WTC11 (cell line): Measurements from ENCODE around the gene COL5A1. TPM values are rescaled to one million over a fixed set of nuclear protein-coding genes. Genes with fewer than 3 reads are reported as not detected.

Experiments used
- ATAC-seq: fragments of 200-7000 bp; cut with Tn5 transposase; 2 replicates; pipeline ENCODE4 v1.10.0; 2021; ENCODE audit warnings: mild to moderate bottlenecking, moderate library complexity
- CTCF ChIA-PET: fragments of 300-600 bp; sonication (Branson Sonifier 250); formaldehyde crosslinking; loops from one replicate; lab custom pipeline; 2021; ENCODE audit warnings: antibody characterized with exemption; lab: Charles Lee
- POLR2A ChIA-PET: fragments of 350-600 bp; sonication (Branson Sonifier 250); formaldehyde crosslinking; loops from one replicate; lab custom pipeline; 2021; ENCODE audit warnings: antibody characterized with exemption; lab: Charles Lee
- DNase-seq: peaks from one replicate; pipeline ENCODE4 v3.0.0; 2021; ENCODE audit warnings: low spot score
- H3K27ac Mint-ChIP-seq: 2 replicates; pipeline ENCODE4 v1.8.0; 2021; ENCODE audit warnings: mixed read lengths
- H3K27me3 Mint-ChIP-seq: 2 replicates; pipeline ENCODE4 v1.8.0; 2021; ENCODE audit warnings: low read depth, mild to moderate bottlenecking, moderate library complexity, mixed read lengths
- H3K36me3 Mint-ChIP-seq: 2 replicates; pipeline ENCODE4 v1.8.0; 2021; ENCODE audit warnings: mixed read lengths
- H3K4me1 Mint-ChIP-seq: 2 replicates; pipeline ENCODE4 v1.8.0; 2022; ENCODE audit warnings: mixed read lengths
- H3K4me3 Mint-ChIP-seq: 2 replicates; pipeline ENCODE4 v1.8.0; 2021; ENCODE audit warnings: mild to moderate bottlenecking, moderate library complexity, mixed read lengths
- H3K9me3 Mint-ChIP-seq: 2 replicates; pipeline ENCODE4 v1.8.0; 2021; ENCODE audit warnings: mixed read lengths
- FOXJ3 ChIP-seq: sonication (generic); formaldehyde crosslinking; IDR thresholded peaks from 2 replicates; pipeline ENCODE4 v1.9.0; 2021; ENCODE audit warnings: missing genetic modification reagents, mild to moderate bottlenecking, borderline replicate concordance
- NFE2L1 ChIP-seq: sonication (generic); formaldehyde crosslinking; IDR thresholded peaks from 2 replicates; pipeline ENCODE4 v1.8.1; 2023; ENCODE audit warnings: missing genetic modification reagents
- NR3C1 ChIP-seq: sonication (generic); formaldehyde crosslinking; conservative IDR thresholded peaks from 2 replicates; pipeline ENCODE4 v1.8.1; 2023; ENCODE audit warnings: low read depth, mild to moderate bottlenecking, missing genetic modification reagents
- RORB ChIP-seq: fragments of 250-450 bp; sonication (Bioruptor Pico); IDR thresholded peaks from 2 replicates; pipeline ENCODE4 v1.9.0; 2021; ENCODE audit warnings: mild to moderate bottlenecking
- TCF7 ChIP-seq: sonication (generic); formaldehyde crosslinking; IDR thresholded peaks from 2 replicates; pipeline ENCODE4 v1.8.0; 2022; ENCODE audit warnings: mild to moderate bottlenecking, low read depth, missing genetic modification reagents, moderate library complexity
- ZNF121 ChIP-seq: sonication (generic); formaldehyde crosslinking; IDR thresholded peaks from 2 replicates; pipeline ENCODE4 v1.8.0; 2023; ENCODE audit warnings: missing genetic modification reagents
- ZNF232 ChIP-seq: sonication (generic); formaldehyde crosslinking; IDR thresholded peaks from 2 replicates; pipeline ENCODE4 v1.8.0; 2022; ENCODE audit warnings: mild to moderate bottlenecking, missing genetic modification reagents
- total RNA-seq: library from RNA; stranded (reverse); gene quantifications from 3 replicates; pipeline ENCODE4 v1.2.3, GENCODE V29; 2021
- TF ChIP-seq, protein P1 (sequence below): sonication (generic); formaldehyde crosslinking; IDR thresholded peaks from 2 replicates; pipeline ENCODE4 v1.8.0; 2023; ENCODE audit warnings: mild to moderate bottlenecking, missing genetic modification reagents
- TF ChIP-seq, protein P2 (sequence below): sonication (generic); formaldehyde crosslinking; IDR thresholded peaks from 2 replicates; pipeline ENCODE4 v1.8.1; 2023; ENCODE audit warnings: mild to moderate bottlenecking, missing genetic modification reagents
- TF ChIP-seq, protein P3 (sequence below): fragments of 250-450 bp; sonication (Bioruptor Pico); IDR thresholded peaks from 2 replicates; pipeline ENCODE4 v1.9.0; 2021; ENCODE audit warnings: mild to moderate bottlenecking
- TF ChIP-seq, protein P4 (sequence below): sonication (generic); formaldehyde crosslinking; IDR thresholded peaks from 2 replicates; pipeline ENCODE4 v1.8.0; 2023; ENCODE audit warnings: missing genetic modification reagents
- TF ChIP-seq, protein P5 (sequence below): sonication (generic); formaldehyde crosslinking; IDR thresholded peaks from 2 replicates; pipeline ENCODE4 v1.8.1; 2022; ENCODE audit warnings: mild to moderate bottlenecking, missing genetic modification reagents, moderate library complexity, borderline replicate concordance
- TF ChIP-seq, protein P6 (sequence below): fragments of 250-450 bp; sonication (Bioruptor Pico); IDR thresholded peaks from 2 replicates; pipeline ENCODE4 v1.9.0; 2021; ENCODE audit warnings: moderate library complexity, mild to moderate bottlenecking, inconsistent platforms, borderline replicate concordance
- TF ChIP-seq, protein P7 (sequence below): sonication (generic); formaldehyde crosslinking; IDR thresholded peaks from 2 replicates; pipeline ENCODE4 v1.8.1; 2023; ENCODE audit warnings: mild to moderate bottlenecking, missing genetic modification reagents, moderate library complexity
- TF ChIP-seq, protein P8 (sequence below): sonication (generic); formaldehyde crosslinking; conservative IDR thresholded peaks from 2 replicates; pipeline ENCODE4 v1.8.1; 2023; ENCODE audit warnings: mild to moderate bottlenecking, low read depth, missing genetic modification reagents, moderate library complexity
- TF ChIP-seq, protein P9 (sequence below): sonication (generic); formaldehyde crosslinking; IDR thresholded peaks from 2 replicates; pipeline ENCODE4 v1.8.0; 2023; ENCODE audit warnings: missing genetic modification reagents, mild to moderate bottlenecking, borderline replicate concordance
- TF ChIP-seq, protein P10 (sequence below): sonication (generic); formaldehyde crosslinking; IDR thresholded peaks from 2 replicates; pipeline ENCODE4 v1.8.1; 2022; ENCODE audit warnings: mild to moderate bottlenecking, moderate library complexity, missing genetic modification reagents

The COL5A1 gene
- total RNA-seq, 1 experiment from 2014 or later = 13.5 TPM

DNA sequence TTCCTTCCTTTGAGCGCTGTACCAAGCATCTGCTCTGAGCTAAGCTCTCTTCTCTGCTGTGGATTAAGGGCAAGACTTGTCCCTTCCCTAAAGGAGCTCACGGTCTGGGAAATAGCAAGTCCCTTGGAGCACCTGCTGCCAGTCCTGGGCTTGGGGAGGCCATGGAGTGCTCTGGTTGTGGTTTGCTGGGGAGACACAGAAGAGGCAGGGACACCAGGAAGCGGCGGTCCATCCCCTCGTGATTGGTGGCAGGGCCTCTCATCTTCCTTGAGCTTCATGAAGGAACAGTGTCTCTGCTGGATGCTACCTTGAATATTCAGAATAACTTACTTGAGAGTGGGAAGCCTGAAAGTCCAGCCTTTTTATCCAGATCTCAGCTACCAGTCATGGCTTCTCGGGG, 35.3 kb downstream of the COL5A1 start:
- Mint-ChIP-seq H3K9me3 (peaks cover 7% of the 10 kb centered on the region), H3K4me1 (0 out of 2 replicates have a peak, but pooled peaks cover 5% of the 10 kb centered on the region), H3K4me3 (no peak overlapping the region), H3K36me3 (no peaks in the 10 kb centered on the region), H3K27me3 (no peaks in the 10 kb centered on the region), H3K27ac (no peak overlapping the region)
- TF ChIP-seq, protein P1, sequence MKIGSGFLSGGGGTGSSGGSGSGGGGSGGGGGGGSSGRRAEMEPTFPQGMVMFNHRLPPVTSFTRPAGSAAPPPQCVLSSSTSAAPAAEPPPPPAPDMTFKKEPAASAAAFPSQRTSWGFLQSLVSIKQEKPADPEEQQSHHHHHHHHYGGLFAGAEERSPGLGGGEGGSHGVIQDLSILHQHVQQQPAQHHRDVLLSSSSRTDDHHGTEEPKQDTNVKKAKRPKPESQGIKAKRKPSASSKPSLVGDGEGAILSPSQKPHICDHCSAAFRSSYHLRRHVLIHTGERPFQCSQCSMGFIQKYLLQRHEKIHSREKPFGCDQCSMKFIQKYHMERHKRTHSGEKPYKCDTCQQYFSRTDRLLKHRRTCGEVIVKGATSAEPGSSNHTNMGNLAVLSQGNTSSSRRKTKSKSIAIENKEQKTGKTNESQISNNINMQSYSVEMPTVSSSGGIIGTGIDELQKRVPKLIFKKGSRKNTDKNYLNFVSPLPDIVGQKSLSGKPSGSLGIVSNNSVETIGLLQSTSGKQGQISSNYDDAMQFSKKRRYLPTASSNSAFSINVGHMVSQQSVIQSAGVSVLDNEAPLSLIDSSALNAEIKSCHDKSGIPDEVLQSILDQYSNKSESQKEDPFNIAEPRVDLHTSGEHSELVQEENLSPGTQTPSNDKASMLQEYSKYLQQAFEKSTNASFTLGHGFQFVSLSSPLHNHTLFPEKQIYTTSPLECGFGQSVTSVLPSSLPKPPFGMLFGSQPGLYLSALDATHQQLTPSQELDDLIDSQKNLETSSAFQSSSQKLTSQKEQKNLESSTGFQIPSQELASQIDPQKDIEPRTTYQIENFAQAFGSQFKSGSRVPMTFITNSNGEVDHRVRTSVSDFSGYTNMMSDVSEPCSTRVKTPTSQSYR (CRISPR knock-in tag) = no peak
- TF ChIP-seq, protein P2, sequence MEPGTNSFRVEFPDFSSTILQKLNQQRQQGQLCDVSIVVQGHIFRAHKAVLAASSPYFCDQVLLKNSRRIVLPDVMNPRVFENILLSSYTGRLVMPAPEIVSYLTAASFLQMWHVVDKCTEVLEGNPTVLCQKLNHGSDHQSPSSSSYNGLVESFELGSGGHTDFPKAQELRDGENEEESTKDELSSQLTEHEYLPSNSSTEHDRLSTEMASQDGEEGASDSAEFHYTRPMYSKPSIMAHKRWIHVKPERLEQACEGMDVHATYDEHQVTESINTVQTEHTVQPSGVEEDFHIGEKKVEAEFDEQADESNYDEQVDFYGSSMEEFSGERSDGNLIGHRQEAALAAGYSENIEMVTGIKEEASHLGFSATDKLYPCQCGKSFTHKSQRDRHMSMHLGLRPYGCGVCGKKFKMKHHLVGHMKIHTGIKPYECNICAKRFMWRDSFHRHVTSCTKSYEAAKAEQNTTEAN (CRISPR knock-in tag) = no peak
- TF ChIP-seq ZNF121 (no peak), ZNF232 (CRISPR knock-in tag) (no peak)
- TF ChIP-seq, protein P3, sequence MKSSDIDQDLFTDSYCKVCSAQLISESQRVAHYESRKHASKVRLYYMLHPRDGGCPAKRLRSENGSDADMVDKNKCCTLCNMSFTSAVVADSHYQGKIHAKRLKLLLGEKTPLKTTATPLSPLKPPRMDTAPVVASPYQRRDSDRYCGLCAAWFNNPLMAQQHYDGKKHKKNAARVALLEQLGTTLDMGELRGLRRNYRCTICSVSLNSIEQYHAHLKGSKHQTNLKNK (CRISPR knock-in tag) = no peak
- TF ChIP-seq, protein P4, sequence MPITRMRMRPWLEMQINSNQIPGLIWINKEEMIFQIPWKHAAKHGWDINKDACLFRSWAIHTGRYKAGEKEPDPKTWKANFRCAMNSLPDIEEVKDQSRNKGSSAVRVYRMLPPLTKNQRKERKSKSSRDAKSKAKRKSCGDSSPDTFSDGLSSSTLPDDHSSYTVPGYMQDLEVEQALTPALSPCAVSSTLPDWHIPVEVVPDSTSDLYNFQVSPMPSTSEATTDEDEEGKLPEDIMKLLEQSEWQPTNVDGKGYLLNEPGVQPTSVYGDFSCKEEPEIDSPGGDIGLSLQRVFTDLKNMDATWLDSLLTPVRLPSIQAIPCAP (CRISPR knock-in tag) = no peak
- TF ChIP-seq, protein P5, sequence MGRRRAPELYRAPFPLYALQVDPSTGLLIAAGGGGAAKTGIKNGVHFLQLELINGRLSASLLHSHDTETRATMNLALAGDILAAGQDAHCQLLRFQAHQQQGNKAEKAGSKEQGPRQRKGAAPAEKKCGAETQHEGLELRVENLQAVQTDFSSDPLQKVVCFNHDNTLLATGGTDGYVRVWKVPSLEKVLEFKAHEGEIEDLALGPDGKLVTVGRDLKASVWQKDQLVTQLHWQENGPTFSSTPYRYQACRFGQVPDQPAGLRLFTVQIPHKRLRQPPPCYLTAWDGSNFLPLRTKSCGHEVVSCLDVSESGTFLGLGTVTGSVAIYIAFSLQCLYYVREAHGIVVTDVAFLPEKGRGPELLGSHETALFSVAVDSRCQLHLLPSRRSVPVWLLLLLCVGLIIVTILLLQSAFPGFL (CRISPR knock-in tag) = no peak
- TF ChIP-seq, protein P6, sequence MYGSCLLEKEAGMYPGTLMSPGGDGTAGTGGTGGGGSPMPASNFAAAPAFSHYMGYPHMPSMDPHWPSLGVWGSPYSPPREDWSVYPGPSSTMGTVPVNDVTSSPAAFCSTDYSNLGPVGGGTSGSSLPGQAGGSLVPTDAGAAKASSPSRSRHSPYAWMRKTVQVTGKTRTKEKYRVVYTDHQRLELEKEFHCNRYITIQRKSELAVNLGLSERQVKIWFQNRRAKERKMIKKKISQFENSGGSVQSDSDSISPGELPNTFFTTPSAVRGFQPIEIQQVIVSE = no peak
- DNase-seq (no peak), ATAC-seq (no peak)
- ChIA-PET CTCF (interaction anchor here (0.5 to 1.5 kb wide), 3 partner anchors 14 to 58 kb away, joined by 3 to 4 read pairs (median 3); no protein-coding TSS in a partner anchor), POLR2A (no interaction called here)

DNA sequence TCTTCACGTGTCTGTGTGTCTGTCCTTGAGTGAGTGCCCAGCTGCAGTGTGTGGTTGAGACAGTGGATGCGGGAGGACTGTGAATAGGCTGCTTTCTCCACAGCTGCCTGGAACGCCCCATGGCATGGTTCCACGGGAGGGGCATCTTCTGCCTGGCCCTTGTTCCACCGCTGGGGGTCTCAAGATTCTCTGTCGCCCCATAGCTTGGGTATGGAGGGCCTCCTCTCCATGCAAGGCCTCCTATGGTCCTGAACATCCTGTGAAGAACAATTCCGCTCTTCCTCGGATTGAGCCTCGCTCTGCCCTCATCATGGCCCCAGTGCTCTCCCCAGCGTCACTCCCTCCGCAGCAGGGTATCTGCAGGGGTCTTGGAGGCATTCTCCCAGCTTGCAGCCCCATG, 36.1 kb downstream of the COL5A1 start:
- H3K27me3 Mint-ChIP-seq = no peaks in the 10 kb centered on the region
- no peaks in the 10 kb centered on the region for H3K36me3 Mint-ChIP-seq
- ATAC-seq = no peak
- CTCF ChIA-PET = interaction anchor here (0.8 to 1.5 kb wide), 4 partner anchors 12 to 228 kb away, joined by 3 to 6 read pairs (median 4); no protein-coding TSS in a partner anchor
- 0 out of 2 replicates have a peak, but pooled peaks cover 5% of the 10 kb centered on the region for H3K4me1 Mint-ChIP-seq
- no peak overlapping the region for H3K27ac Mint-ChIP-seq
- POLR2A ChIA-PET = no interaction called here
- no peak for DNase-seq
- H3K9me3 Mint-ChIP-seq = peaks cover 7% of the 10 kb centered on the region
- no peak overlapping the region for H3K4me3 Mint-ChIP-seq
- TF ChIP-seq NFE2L1 (no peak), TCF7 (CRISPR knock-in tag) (no peak), FOXJ3 (no peak), NR3C1 (CRISPR knock-in tag) (no peak), RORB (no peak)
- TF ChIP-seq, protein P7, sequence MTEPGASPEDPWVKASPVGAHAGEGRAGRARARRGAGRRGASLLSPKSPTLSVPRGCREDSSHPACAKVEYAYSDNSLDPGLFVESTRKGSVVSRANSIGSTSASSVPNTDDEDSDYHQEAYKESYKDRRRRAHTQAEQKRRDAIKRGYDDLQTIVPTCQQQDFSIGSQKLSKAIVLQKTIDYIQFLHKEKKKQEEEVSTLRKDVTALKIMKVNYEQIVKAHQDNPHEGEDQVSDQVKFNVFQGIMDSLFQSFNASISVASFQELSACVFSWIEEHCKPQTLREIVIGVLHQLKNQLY = no peak
- TF ChIP-seq, protein P8, sequence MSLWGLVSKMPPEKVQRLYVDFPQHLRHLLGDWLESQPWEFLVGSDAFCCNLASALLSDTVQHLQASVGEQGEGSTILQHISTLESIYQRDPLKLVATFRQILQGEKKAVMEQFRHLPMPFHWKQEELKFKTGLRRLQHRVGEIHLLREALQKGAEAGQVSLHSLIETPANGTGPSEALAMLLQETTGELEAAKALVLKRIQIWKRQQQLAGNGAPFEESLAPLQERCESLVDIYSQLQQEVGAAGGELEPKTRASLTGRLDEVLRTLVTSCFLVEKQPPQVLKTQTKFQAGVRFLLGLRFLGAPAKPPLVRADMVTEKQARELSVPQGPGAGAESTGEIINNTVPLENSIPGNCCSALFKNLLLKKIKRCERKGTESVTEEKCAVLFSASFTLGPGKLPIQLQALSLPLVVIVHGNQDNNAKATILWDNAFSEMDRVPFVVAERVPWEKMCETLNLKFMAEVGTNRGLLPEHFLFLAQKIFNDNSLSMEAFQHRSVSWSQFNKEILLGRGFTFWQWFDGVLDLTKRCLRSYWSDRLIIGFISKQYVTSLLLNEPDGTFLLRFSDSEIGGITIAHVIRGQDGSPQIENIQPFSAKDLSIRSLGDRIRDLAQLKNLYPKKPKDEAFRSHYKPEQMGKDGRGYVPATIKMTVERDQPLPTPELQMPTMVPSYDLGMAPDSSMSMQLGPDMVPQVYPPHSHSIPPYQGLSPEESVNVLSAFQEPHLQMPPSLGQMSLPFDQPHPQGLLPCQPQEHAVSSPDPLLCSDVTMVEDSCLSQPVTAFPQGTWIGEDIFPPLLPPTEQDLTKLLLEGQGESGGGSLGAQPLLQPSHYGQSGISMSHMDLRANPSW (CRISPR knock-in tag) = no peak
- TF ChIP-seq, protein P9, sequence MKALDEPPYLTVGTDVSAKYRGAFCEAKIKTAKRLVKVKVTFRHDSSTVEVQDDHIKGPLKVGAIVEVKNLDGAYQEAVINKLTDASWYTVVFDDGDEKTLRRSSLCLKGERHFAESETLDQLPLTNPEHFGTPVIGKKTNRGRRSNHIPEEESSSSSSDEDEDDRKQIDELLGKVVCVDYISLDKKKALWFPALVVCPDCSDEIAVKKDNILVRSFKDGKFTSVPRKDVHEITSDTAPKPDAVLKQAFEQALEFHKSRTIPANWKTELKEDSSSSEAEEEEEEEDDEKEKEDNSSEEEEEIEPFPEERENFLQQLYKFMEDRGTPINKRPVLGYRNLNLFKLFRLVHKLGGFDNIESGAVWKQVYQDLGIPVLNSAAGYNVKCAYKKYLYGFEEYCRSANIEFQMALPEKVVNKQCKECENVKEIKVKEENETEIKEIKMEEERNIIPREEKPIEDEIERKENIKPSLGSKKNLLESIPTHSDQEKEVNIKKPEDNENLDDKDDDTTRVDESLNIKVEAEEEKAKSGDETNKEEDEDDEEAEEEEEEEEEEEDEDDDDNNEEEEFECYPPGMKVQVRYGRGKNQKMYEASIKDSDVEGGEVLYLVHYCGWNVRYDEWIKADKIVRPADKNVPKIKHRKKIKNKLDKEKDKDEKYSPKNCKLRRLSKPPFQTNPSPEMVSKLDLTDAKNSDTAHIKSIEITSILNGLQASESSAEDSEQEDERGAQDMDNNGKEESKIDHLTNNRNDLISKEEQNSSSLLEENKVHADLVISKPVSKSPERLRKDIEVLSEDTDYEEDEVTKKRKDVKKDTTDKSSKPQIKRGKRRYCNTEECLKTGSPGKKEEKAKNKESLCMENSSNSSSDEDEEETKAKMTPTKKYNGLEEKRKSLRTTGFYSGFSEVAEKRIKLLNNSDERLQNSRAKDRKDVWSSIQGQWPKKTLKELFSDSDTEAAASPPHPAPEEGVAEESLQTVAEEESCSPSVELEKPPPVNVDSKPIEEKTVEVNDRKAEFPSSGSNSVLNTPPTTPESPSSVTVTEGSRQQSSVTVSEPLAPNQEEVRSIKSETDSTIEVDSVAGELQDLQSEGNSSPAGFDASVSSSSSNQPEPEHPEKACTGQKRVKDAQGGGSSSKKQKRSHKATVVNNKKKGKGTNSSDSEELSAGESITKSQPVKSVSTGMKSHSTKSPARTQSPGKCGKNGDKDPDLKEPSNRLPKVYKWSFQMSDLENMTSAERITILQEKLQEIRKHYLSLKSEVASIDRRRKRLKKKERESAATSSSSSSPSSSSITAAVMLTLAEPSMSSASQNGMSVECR (CRISPR knock-in tag) = no peak
- TF ChIP-seq, protein P10, sequence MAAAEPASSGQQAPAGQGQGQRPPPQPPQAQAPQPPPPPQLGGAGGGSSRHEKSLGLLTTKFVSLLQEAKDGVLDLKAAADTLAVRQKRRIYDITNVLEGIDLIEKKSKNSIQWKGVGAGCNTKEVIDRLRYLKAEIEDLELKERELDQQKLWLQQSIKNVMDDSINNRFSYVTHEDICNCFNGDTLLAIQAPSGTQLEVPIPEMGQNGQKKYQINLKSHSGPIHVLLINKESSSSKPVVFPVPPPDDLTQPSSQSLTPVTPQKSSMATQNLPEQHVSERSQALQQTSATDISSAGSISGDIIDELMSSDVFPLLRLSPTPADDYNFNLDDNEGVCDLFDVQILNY (CRISPR knock-in tag) = no peak
